ENCODE data around the gene EPC2.

The EPC2 gene

GRCh38 chr2:148617219-148617618, 27.3 kb upstream of the EPC2 start:
- in situ Hi-C loops (cut with MboI; ENCODE audit: low sequenced_read_pairs, unreplicated experiment): no loop called here
- TF ChIP-seq CTCF (IDR thresholded peaks at IDR 0.05; ENCODE audit: borderline replicate concordance, control extremely low read depth, extremely low read depth, insufficient read depth, missing control alignments): no peak

GRCh38 chr2:148619560-148620195, 24.9 kb upstream of the EPC2 start:
- in situ Hi-C loops (cut with MboI; ENCODE audit: low sequenced_read_pairs, unreplicated experiment): no loop called here
- DNase-seq (ENCODE audit: low spot score): no peak
- no peak for TF ChIP-seq CTCF (IDR thresholded peaks at IDR 0.05; ENCODE audit: borderline replicate concordance, control extremely low read depth, extremely low read depth, insufficient read depth, missing control alignments)

More at GRCh38 chr2:148617219-148617618, 27.3 kb upstream of the EPC2 start:
- DNase-seq (ENCODE audit: low spot score): no peak

GRCh38 chr2:148622366-148622765, 22.2 kb upstream of the EPC2 start:
- DNase-seq (ENCODE audit: low spot score): no peak
- in situ Hi-C loops (cut with MboI; ENCODE audit: low sequenced_read_pairs, unreplicated experiment): no loop called here
- no peak for TF ChIP-seq CTCF (IDR thresholded peaks at IDR 0.05; ENCODE audit: borderline replicate concordance, control extremely low read depth, extremely low read depth, insufficient read depth, missing control alignments)

- in situ Hi-C loops (cut with MboI; ENCODE audit: low sequenced_read_pairs, unreplicated experiment): no loop called here
- DNase-seq (ENCODE audit: low spot score): no peak
- TF ChIP-seq CTCF (IDR thresholded peaks at IDR 0.05; ENCODE audit: borderline replicate concordance, control extremely low read depth, extremely low read depth, insufficient read depth, missing control alignments): no peak
These were observed 21.5 kb upstream of the EPC2 start for GRCh38 chr2:148623086-148623485.

GRCh38 chr2:148627224-148627623, 17.3 kb upstream of the EPC2 start:
- in situ Hi-C loops (cut with MboI; ENCODE audit: low sequenced_read_pairs, unreplicated experiment): no loop called here
- DNase-seq (ENCODE audit: low spot score): no peak
- TF ChIP-seq CTCF (IDR thresholded peaks at IDR 0.05; ENCODE audit: borderline replicate concordance, control extremely low read depth, extremely low read depth, insufficient read depth, missing control alignments): no peak

GRCh38 chr2:148634749-148635148, 9.8 kb upstream of the EPC2 start:
- in situ Hi-C loops (cut with MboI; ENCODE audit: low sequenced_read_pairs, unreplicated experiment): no loop called here
- no peak for TF ChIP-seq CTCF (IDR thresholded peaks at IDR 0.05; ENCODE audit: borderline replicate concordance, control extremely low read depth, extremely low read depth, insufficient read depth, missing control alignments)
- no peak for DNase-seq (ENCODE audit: low spot score)

All from GM13976 (cell line).